Mesendoderm (in vitro differentiated cells): Measurements from ENCODE around the gene ATP6V0E1. TPM values are rescaled to one million over a fixed set of nuclear protein-coding genes. Genes with fewer than 3 reads are reported as not detected.
A peak's percentile ranks its signal among the peaks of the same experiment; 100 is the strongest.

ENCODE experiments used
- small RNA-seq: library from polyadenylated mRNA; stranded (forward); fragments of <200 nt; extraction: miRNeasy Mini kit (QIAGEN cat#:217004); gene quantifications from one replicate; pipeline ENCODE3, GENCODE V24; 2013; ENCODE audit not compliant: insufficient read depth

Gene ATP6V0E1

Small RNAs within 50 kb of the gene (small RNA-seq; reads per million reads assigned to genes)
- gene RF00019 (not detected), gene SNORA74B (15.6 reads per million, percentile 90 among the genes with 10 or more reads in this experiment)
